Vagina (tissue), 2 donors: ENCODE measurements around the gene EPG5. TPM values are rescaled to one million over a fixed set of nuclear protein-coding genes. Genes with fewer than 3 reads are reported as not detected.

Experiments used
- DNase-seq, 2 donors: peaks; one replicate each; pipeline ENCODE4 v3.0.0-alpha.2; 2017; ENCODE audit errors: extremely low spot score in 2 of 2
- H3K27ac ChIP-seq: fragments of 200-600 bp; sonication (generic); one replicate; pipeline ENCODE4 v1.5.1; 2019
- H3K27me3 ChIP-seq: fragments of 200-600 bp; sonication (generic); one replicate; pipeline ENCODE4 v1.5.1; 2019
- H3K36me3 ChIP-seq, 2 donors: fragments of 200-600 bp; sonication (generic); one replicate each; pipeline ENCODE4 v1.5.1; 2017 to 2019
- H3K4me1 ChIP-seq: fragments of 200-600 bp; sonication (generic); one replicate; pipeline ENCODE4 v1.5.1; 2019
- H3K4me3 ChIP-seq, 2 donors: fragments of 200-600 bp; sonication (generic); 1 replicate in 1 of 2; 2 replicates in 1 of 2; pipeline ENCODE4 v1.5.1; 2016 to 2019
- H3K9me3 ChIP-seq: fragments of 200-600 bp; sonication (generic); one replicate; pipeline ENCODE4 v1.5.1; 2019
- POLR2A ChIP-seq, 2 donors: fragments of 450-650 bp; IDR thresholded peaks; one replicate each; pipeline ENCODE4 v1.6.1; 2017; ENCODE audit warnings: antibody characterized with exemption in 2 of 2, mild to moderate bottlenecking in 2 of 2, moderate library complexity in 2 of 2
- POLR2AphosphoS5 ChIP-seq, 2 donors: sonication (generic); formaldehyde crosslinking; IDR thresholded peaks; one replicate each; pipeline ENCODE4 v1.9.0; 2017; ENCODE audit warnings: antibody characterized with exemption in 2 of 2, mild to moderate bottlenecking in 2 of 2, low read depth in 1 of 2; ENCODE audit not compliant: insufficient read depth in 1 of 2
- intact Hi-C: fragments of 100-400 bp; cut with DNase I; formaldehyde crosslinking; loops from one replicate; pipeline ENCODE4 v1.15.1; 2023
- total RNA-seq: library from RNA; depleted of rRNA; stranded (reverse); fragments of >200 nt; gene quantifications from one replicate; pipeline ENCODE4 v1.2.3, GENCODE V29; 2016
- TF ChIP-seq, protein P1 (sequence below), 3 experiments: fragments of 450-650 bp in 2 of 3; fragments of 200-600 bp in 1 of 3; sonication (generic) in 1 of 3; IDR thresholded peaks; one replicate each; pipeline ENCODE4 v1.5.1; 2017 to 2019; ENCODE audit warnings: antibody characterized with exemption in 3 of 3, mild to moderate bottlenecking in 2 of 3, moderate library complexity in 2 of 3

EPG5 gene, protein sequence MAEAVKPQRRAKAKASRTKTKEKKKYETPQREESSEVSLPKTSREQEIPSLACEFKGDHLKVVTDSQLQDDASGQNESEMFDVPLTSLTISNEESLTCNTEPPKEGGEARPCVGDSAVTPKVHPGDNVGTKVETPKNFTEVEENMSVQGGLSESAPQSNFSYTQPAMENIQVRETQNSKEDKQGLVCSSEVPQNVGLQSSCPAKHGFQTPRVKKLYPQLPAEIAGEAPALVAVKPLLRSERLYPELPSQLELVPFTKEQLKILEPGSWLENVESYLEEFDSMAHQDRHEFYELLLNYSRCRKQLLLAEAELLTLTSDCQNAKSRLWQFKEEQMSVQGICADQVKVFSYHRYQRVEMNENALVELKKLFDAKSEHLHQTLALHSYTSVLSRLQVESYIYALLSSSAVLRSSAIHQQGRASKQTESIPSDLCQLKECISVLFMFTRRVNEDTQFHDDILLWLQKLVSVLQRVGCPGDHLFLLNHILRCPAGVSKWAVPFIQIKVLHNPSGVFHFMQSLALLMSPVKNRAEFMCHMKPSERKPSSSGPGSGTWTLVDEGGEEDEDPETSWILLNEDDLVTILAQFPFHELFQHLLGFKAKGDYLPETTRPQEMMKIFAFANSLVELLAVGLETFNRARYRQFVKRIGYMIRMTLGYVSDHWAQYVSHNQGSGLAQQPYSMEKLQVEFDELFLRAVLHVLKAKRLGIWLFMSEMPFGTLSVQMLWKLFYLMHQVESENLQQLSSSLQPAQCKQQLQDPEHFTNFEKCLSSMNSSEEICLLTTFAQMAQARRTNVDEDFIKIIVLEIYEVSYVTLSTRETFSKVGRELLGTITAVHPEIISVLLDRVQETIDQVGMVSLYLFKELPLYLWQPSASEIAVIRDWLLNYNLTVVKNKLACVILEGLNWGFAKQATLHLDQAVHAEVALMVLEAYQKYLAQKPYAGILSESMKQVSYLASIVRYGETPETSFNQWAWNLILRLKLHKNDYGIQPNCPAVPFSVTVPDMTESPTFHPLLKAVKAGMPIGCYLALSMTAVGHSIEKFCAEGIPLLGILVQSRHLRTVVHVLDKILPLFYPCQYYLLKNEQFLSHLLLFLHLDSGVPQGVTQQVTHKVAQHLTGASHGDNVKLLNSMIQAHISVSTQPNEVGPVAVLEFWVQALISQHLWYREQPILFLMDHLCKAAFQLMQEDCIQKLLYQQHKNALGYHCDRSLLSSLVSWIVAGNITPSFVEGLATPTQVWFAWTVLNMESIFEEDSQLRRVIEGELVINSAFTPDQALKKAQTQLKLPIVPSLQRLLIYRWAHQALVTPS (N-terminal part only)
- total RNA-seq: 29.5 TPM

DNA sequence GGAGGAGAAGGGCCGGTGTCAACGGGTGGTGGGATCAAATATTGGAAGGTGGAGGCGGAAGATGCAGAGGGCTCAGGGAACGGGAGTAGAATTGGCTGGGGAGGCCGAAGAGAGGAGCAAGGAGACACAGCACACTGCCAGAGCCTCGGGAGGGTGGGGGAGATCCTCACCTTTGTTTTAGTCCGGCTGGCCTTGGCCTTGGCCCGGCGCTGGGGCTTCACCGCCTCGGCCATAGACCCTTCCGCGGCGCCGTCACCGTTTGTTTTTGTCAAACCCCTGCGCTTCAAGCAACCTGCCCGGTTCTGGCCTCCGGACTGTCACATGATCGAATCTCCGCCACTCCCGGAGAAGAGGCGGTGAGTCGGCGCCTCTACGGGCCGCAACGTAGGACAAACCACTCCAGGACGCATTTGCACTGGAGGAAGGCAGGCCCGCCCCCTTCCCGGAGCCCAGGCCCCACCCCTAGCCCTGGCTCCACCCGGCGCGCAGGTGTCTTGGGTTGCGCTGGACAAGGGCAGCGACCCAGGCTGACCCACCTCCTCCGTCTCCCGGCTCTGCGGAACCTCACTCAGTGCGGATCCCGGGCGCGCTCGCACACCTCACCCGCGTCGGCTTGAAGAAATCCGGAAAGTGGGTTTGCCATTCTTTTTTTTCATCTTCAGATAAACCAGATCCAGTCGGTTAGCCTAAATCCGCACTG lies at the start of gene EPG5:
EPG5 (minus strand) TSS at position 323 of the 700 bp plus-strand sequence; CDS start at position 233, 90 bp downstream.
- intact Hi-C loops: no loop called here
- peak; percentile 96 to 97 for DNase-seq
- H3K4me3 ChIP-seq: peak within 1 kb of the TSS; percentile 66 to 78
- no peaks in the 10 kb centered on the region for H3K36me3 ChIP-seq
- no peaks in the 10 kb centered on the region for H3K27me3 ChIP-seq
- peaks cover 32% of the 10 kb centered on the region for H3K4me1 ChIP-seq
- H3K9me3 ChIP-seq: no peaks in the 10 kb centered on the region
- peak within 1 kb of the TSS; percentile 60 for H3K27ac ChIP-seq
- TF ChIP-seq POLR2AphosphoS5 (IDR thresholded peaks at IDR 0.05; ENCODE audit: insufficient read depth in 1 of 2, low read depth in 1 of 2): peak; percentile 90 to 93
- TF ChIP-seq, protein P1, sequence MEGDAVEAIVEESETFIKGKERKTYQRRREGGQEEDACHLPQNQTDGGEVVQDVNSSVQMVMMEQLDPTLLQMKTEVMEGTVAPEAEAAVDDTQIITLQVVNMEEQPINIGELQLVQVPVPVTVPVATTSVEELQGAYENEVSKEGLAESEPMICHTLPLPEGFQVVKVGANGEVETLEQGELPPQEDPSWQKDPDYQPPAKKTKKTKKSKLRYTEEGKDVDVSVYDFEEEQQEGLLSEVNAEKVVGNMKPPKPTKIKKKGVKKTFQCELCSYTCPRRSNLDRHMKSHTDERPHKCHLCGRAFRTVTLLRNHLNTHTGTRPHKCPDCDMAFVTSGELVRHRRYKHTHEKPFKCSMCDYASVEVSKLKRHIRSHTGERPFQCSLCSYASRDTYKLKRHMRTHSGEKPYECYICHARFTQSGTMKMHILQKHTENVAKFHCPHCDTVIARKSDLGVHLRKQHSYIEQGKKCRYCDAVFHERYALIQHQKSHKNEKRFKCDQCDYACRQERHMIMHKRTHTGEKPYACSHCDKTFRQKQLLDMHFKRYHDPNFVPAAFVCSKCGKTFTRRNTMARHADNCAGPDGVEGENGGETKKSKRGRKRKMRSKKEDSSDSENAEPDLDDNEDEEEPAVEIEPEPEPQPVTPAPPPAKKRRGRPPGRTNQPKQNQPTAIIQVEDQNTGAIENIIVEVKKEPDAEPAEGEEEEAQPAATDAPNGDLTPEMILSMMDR (IDR thresholded peaks at IDR 0.05): no peak

DNA sequence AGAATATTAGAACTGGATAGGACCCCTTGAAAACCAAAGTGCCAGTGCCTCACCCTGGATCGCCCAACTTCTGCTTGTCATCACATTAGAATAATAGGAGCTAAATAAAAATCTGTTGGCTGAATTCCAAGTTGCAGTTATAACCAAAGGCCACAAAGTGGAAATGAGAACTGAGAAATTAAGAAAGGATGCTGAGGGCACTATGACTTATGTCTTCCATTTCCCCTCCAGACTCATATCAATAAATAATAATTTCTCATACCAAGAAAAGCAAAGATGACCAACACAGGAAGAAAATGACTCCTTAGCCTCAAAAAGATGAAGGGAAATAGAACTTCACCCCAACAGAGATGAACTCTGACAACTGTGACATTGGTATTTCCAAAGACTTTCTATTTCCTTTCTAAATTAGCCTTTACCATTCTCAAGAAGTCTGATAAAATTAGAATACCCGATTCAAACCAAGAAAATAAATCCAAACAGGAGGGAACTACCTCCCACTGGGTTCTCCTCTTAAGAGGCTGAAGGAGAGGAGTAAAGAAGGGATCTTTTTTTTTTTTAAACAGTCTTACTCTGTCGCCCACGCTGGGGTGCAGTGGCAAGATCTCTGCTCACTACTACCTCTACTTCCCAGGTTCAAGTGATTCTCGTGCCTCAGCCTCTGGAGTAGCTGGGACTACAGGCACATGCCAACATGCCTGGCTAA lies 46.5 kb upstream of the EPG5 start:
- TF ChIP-seq POLR2A (IDR thresholded peaks at IDR 0.05) (no peak), POLR2AphosphoS5 (IDR thresholded peaks at IDR 0.05; ENCODE audit: insufficient read depth in 1 of 2, low read depth in 1 of 2) (no peak)
- TF ChIP-seq, protein P1 (IDR thresholded peaks at IDR 0.05): no peak
- H3K4me1 ChIP-seq: no peaks in the 10 kb centered on the region
- H3K27me3 ChIP-seq: no peaks in the 10 kb centered on the region
- no peaks in the 10 kb centered on the region for H3K36me3 ChIP-seq
- H3K9me3 ChIP-seq: no peaks in the 10 kb centered on the region
- no peak overlapping the region for H3K4me3 ChIP-seq
- intact Hi-C loops: no loop called here
- H3K27ac ChIP-seq: no peak overlapping the region
- no peak for DNase-seq

DNA sequence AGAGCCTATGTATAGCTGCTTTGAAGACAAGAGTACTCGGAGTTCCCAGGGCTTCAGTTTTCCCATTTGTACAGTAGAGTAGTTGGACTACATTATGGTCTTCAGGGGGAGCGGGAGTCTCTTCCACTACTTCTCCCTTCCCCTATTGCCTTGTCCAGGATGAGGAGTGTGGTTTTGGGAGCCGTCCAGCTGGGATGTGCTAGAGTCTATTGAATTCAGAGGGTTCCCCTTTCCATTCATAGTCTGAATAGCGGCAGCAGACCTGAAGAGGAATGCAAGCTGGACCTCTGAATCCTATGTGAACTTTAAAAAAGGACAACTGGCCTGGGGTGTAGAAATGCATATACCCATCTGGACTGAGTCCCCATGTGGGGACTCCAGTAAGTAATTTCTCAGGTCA lies 43.5 kb upstream of the EPG5 start:
- no peak for TF ChIP-seq POLR2AphosphoS5 (IDR thresholded peaks at IDR 0.05; ENCODE audit: insufficient read depth in 1 of 2, low read depth in 1 of 2)
- TF ChIP-seq POLR2A (IDR thresholded peaks at IDR 0.05): no peak
- H3K4me3 ChIP-seq: no peak overlapping the region
- H3K27ac ChIP-seq: no peak overlapping the region
- no peaks in the 10 kb centered on the region for H3K27me3 ChIP-seq
- no peaks in the 10 kb centered on the region for H3K9me3 ChIP-seq
- no peaks in the 10 kb centered on the region for H3K36me3 ChIP-seq
- no peak for DNase-seq
- intact Hi-C loops: no loop called here
- H3K4me1 ChIP-seq: no peaks in the 10 kb centered on the region

DNA sequence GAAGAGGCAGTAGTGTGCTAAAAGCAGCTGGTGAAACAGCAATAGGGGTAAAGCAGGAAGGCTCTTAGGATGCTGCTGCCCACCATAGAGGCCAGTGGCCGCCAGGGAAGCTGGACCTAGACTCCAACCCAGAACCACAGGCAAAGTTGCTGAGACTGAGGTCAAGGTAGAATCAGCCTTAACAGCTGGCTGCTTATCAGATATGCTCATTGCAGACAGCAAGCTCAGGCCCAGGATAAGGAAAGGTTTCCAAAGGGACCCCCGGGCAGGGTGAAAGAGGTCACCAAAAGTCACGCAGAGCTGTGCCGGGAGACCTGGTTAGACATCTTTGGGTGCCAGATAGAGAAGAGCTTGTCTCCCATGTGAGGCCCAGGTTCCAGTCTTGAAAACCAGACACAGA lies 42.9 kb upstream of the EPG5 start:
- H3K9me3 ChIP-seq: no peaks in the 10 kb centered on the region
- no peaks in the 10 kb centered on the region for H3K4me1 ChIP-seq
- H3K36me3 ChIP-seq: no peaks in the 10 kb centered on the region
- no peak overlapping the region for H3K4me3 ChIP-seq
- H3K27ac ChIP-seq: no peak overlapping the region
- intact Hi-C loops: no loop called here
- DNase-seq: no peak
- TF ChIP-seq POLR2A (IDR thresholded peaks at IDR 0.05): no peak
- TF ChIP-seq POLR2AphosphoS5 (IDR thresholded peaks at IDR 0.05; ENCODE audit: insufficient read depth in 1 of 2, low read depth in 1 of 2): no peak
- TF ChIP-seq, protein P1 (IDR thresholded peaks at IDR 0.05): no peak
- no peaks in the 10 kb centered on the region for H3K27me3 ChIP-seq
